ENCODE data around the gene SEC14L1.
A peak's percentile ranks its signal among the peaks of the same experiment; 100 is the strongest.

Gene SEC14L1

GRCh38 chr17:77200711-77201110 lies 59.9 kb downstream of the SEC14L1 start:
- TF ChIP-seq POLR2AphosphoS5 (IDR thresholded peaks at IDR 0.05; ENCODE audit: low read depth, low read length): no peak
- no peak for TF ChIP-seq POLR2A (IDR thresholded peaks at IDR 0.05; ENCODE audit: low read depth, low read length)
- TF ChIP-seq POU2F2 (IDR thresholded peaks at IDR 0.05; ENCODE audit: low read depth, low read length): no peak
- no peak for TF ChIP-seq PAX5 (IDR thresholded peaks at IDR 0.05; ENCODE audit: insufficient read depth, low read length, severe bottlenecking)
- TF ChIP-seq TAF1 (IDR thresholded peaks at IDR 0.05; ENCODE audit: low read depth, low read length): no peak
- no peak for TF ChIP-seq SPI1 (IDR thresholded peaks at IDR 0.05; ENCODE audit: low read depth, low read length)
- DNase-seq (ENCODE audit: insufficient read length, low spot score) (no peak), FAIRE-seq (no peak)

DNA sequence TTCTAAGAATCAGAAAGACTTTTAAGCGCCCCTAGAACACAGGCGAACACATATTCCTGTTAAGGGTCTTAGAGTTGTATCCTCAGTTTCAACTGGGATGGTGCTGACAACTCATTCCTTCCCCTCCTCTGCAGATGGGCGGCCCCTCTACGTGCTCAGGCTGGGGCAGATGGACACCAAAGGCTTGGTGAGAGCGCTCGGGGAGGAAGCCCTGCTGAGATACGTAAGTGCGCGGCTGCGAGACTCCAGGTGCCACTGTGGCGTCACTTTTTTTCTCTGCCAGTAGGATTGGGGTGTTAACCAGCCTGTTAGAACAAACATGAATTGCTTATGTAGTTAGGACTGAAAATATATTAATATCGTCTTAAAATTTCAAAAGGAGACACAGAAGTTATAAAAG lies 62.7 kb downstream of the SEC14L1 start:
- no peak for TF ChIP-seq POLR2A (IDR thresholded peaks at IDR 0.05; ENCODE audit: low read depth, low read length)
- no peak for TF ChIP-seq PAX5 (IDR thresholded peaks at IDR 0.05; ENCODE audit: insufficient read depth, low read length, severe bottlenecking)
- no peak for TF ChIP-seq POLR2AphosphoS5 (IDR thresholded peaks at IDR 0.05; ENCODE audit: low read depth, low read length)
- TF ChIP-seq POU2F2 (IDR thresholded peaks at IDR 0.05; ENCODE audit: low read depth, low read length): no peak
- TF ChIP-seq TAF1 (IDR thresholded peaks at IDR 0.05; ENCODE audit: low read depth, low read length): no peak
- TF ChIP-seq SPI1 (IDR thresholded peaks at IDR 0.05; ENCODE audit: low read depth, low read length): no peak
- no peak for FAIRE-seq
- DNase-seq (ENCODE audit: insufficient read length, low spot score): no peak

GRCh38 chr17:77203846-77204245 lies 63.1 kb downstream of the SEC14L1 start:
- DNase-seq (ENCODE audit: insufficient read length, low spot score) (no peak), FAIRE-seq (no peak)
- TF ChIP-seq PAX5 (IDR thresholded peaks at IDR 0.05; ENCODE audit: insufficient read depth, low read length, severe bottlenecking): no peak
- TF ChIP-seq POLR2A (IDR thresholded peaks at IDR 0.05; ENCODE audit: low read depth, low read length): no peak
- no peak for TF ChIP-seq SPI1 (IDR thresholded peaks at IDR 0.05; ENCODE audit: low read depth, low read length)
- TF ChIP-seq POLR2AphosphoS5 (IDR thresholded peaks at IDR 0.05; ENCODE audit: low read depth, low read length): no peak
- no peak for TF ChIP-seq POU2F2 (IDR thresholded peaks at IDR 0.05; ENCODE audit: low read depth, low read length)

DNA sequence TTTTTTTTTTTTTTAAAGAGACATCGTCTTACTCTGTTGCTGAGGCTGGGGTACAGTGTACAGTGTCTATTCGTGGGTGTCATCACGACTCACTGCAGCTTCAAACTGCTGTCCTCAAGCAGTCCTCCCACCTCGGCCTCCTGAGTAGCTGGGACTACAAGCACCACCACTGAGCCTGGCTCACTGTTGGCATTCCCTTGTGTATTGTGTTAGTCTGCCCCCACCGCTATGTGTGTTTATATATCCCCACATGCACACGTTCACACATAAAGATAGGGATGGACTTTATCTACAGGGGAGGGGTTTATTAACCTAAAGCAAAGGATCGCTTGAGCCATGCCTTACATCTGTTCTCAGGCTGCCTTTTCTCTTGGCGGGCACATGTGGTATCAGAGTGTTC lies 63.8 kb downstream of the SEC14L1 start:
- no peak for DNase-seq (ENCODE audit: insufficient read length, low spot score)

DNA sequence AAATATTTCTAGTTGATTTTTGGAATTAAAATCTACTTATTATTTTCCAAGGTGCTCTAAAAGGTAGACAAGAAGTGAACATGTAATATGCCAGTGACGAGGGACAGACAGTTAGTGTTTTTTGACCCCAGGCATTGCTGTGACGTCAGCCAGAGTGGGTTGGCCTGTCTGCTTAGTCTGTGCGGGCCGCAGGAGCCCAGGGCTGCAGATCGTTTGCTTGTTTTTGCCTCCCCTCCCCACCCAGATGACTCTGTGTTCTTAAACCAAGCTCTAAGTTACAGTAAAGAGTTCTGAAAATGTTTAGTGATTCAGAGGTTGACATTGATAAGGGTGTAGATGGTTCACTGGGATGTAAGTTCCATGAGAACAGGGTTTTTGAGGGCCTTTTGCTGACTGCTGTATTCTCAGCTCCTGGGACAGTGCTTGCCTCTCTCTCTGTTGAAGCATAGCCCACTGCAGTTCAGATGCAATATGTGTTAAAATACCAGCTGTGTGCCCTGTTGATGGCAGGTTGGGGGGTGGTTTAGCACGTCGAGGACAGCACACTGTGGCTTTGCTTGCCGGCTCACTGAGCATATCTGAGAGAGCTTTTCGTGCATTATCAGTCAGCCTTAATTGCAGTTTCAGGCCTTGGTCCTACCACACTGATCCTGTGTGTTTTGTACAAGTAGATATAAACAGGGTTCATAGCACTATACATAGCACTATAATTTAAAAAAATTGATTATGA lies 64.8 kb downstream of the SEC14L1 start:
- no peak for DNase-seq (ENCODE audit: insufficient read length, low spot score)
- TF ChIP-seq POLR2A (IDR thresholded peaks at IDR 0.05; ENCODE audit: low read depth, low read length) (no peak), PAX5 (IDR thresholded peaks at IDR 0.05; ENCODE audit: insufficient read depth, low read length, severe bottlenecking) (no peak), POLR2AphosphoS5 (IDR thresholded peaks at IDR 0.05; ENCODE audit: low read depth, low read length) (no peak), TAF1 (IDR thresholded peaks at IDR 0.05; ENCODE audit: low read depth, low read length) (no peak), POU2F2 (IDR thresholded peaks at IDR 0.05; ENCODE audit: low read depth, low read length) (no peak), SPI1 (IDR thresholded peaks at IDR 0.05; ENCODE audit: low read depth, low read length) (no peak)
- FAIRE-seq: peak; percentile 84

More for the DNA sequence above, 63.8 kb downstream of the SEC14L1 start:
- TF ChIP-seq POU2F2 (IDR thresholded peaks at IDR 0.05; ENCODE audit: low read depth, low read length): no peak
- no peak for TF ChIP-seq PAX5 (IDR thresholded peaks at IDR 0.05; ENCODE audit: insufficient read depth, low read length, severe bottlenecking)
- no peak for TF ChIP-seq POLR2AphosphoS5 (IDR thresholded peaks at IDR 0.05; ENCODE audit: low read depth, low read length)
- TF ChIP-seq POLR2A (IDR thresholded peaks at IDR 0.05; ENCODE audit: low read depth, low read length): no peak
- FAIRE-seq: no peak

DNA sequence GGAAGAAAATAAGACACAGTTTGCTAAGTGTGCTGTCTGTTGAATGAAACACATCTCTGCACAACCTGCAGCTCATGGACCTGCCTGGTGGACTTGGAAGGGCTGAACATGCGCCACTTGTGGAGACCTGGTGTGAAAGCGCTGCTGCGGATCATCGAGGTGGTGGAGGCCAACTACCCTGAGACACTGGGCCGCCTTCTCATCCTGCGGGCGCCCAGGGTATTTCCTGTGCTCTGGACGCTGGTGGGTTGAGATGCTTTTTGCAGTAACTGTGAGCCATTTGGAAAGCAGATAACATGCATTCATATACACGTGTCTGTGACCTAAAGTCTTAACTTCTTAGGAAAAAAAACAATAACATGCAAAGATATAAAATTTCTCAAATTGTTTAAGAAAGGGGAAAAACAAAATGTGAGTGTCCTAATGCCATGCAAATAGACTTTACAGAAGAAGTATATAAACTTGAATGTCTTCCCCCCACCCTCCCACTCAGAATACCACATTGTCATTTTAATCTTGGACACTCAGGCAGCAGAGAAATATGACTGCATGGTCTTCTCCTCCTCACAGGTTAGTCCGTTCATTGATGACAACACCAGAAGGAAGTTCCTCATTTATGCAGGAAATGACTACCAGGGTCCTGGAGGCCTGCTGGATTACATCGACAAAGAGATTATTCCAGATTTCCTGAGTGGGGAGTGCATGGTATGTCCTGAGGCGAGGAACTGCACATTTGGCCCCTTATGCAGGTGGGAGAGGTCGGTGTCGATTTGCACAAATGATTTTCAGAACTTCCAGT lies 65.6 kb downstream of the SEC14L1 start:
- DNase-seq (ENCODE audit: insufficient read length, low spot score) (no peak), FAIRE-seq (no peak)
- TF ChIP-seq POLR2AphosphoS5 (IDR thresholded peaks at IDR 0.05; ENCODE audit: low read depth, low read length) (no peak), POLR2A (IDR thresholded peaks at IDR 0.05; ENCODE audit: low read depth, low read length) (no peak), TAF1 (IDR thresholded peaks at IDR 0.05; ENCODE audit: low read depth, low read length) (no peak), PAX5 (IDR thresholded peaks at IDR 0.05; ENCODE audit: insufficient read depth, low read length, severe bottlenecking) (no peak), SPI1 (IDR thresholded peaks at IDR 0.05; ENCODE audit: low read depth, low read length) (no peak), POU2F2 (IDR thresholded peaks at IDR 0.05; ENCODE audit: low read depth, low read length) (no peak)

DNA sequence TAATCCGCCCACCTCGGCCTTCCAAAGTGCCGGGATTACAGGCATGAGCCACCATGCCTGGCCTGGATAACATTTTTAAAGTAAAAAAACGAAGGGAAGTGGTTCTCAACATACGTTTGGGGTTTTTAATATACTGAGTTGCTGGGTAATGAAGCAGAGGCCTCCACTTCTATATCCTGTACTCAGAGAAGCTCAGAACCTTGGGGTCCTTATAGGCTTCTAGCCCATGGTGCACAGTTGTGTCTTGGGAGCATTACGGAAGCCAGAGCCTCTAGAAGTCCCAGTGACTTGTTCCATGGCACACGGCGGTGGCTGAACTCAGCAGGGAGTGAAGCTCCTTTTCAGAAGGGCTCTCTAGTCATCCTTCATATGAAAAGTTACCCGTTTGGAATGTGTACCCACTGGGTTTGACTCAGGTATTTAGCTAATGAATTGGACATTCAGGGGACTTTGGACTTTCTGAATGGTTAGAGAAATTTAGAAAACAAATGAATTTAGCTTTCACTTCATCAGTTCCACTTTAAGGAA lies 67.0 kb downstream of the SEC14L1 start:
- FAIRE-seq: no peak

GRCh38 chr17:77208217-77208808 lies 67.5 kb downstream of the SEC14L1 start:
- TF ChIP-seq POU2F2 (IDR thresholded peaks at IDR 0.05; ENCODE audit: low read depth, low read length) (no peak), TAF1 (IDR thresholded peaks at IDR 0.05; ENCODE audit: low read depth, low read length) (no peak), SPI1 (IDR thresholded peaks at IDR 0.05; ENCODE audit: low read depth, low read length) (no peak), PAX5 (IDR thresholded peaks at IDR 0.05; ENCODE audit: insufficient read depth, low read length, severe bottlenecking) (no peak), POLR2A (IDR thresholded peaks at IDR 0.05; ENCODE audit: low read depth, low read length) (no peak), POLR2AphosphoS5 (IDR thresholded peaks at IDR 0.05; ENCODE audit: low read depth, low read length) (no peak)
- FAIRE-seq (no peak), DNase-seq (ENCODE audit: insufficient read length, low spot score) (no peak)

More for the DNA sequence above, 67.0 kb downstream of the SEC14L1 start:
- TF ChIP-seq POLR2A (IDR thresholded peaks at IDR 0.05; ENCODE audit: low read depth, low read length) (no peak), TAF1 (IDR thresholded peaks at IDR 0.05; ENCODE audit: low read depth, low read length) (no peak), POU2F2 (IDR thresholded peaks at IDR 0.05; ENCODE audit: low read depth, low read length) (no peak), POLR2AphosphoS5 (IDR thresholded peaks at IDR 0.05; ENCODE audit: low read depth, low read length) (no peak), SPI1 (IDR thresholded peaks at IDR 0.05; ENCODE audit: low read depth, low read length) (no peak), PAX5 (IDR thresholded peaks at IDR 0.05; ENCODE audit: insufficient read depth, low read length, severe bottlenecking) (no peak)
- DNase-seq (ENCODE audit: insufficient read length, low spot score): no peak

- no peak for TF ChIP-seq PAX5 (IDR thresholded peaks at IDR 0.05; ENCODE audit: insufficient read depth, low read length, severe bottlenecking)
- no peak for DNase-seq (ENCODE audit: insufficient read length, low spot score)
- no peak for FAIRE-seq
These were observed 68.1 kb downstream of the SEC14L1 start for GRCh38 chr17:77208856-77209255.
